SIG-M5 treated with dmso at 0.1 percent for 504 hours (cell line): ENCODE measurements around the gene OR5A2.
"Not testable (repeated sequence)": the region's sequence is repeated elsewhere in the genome, so short reads cannot be mapped to it uniquely, and the experiment has no call there.

ENCODE experiments used
- DNase-seq: peaks from one replicate; lab custom pipeline; 2025; ENCODE audit not compliant: unreplicated experiment; lab: John Stamatoyannopoulos, UW

Gene OR5A2

DNA sequence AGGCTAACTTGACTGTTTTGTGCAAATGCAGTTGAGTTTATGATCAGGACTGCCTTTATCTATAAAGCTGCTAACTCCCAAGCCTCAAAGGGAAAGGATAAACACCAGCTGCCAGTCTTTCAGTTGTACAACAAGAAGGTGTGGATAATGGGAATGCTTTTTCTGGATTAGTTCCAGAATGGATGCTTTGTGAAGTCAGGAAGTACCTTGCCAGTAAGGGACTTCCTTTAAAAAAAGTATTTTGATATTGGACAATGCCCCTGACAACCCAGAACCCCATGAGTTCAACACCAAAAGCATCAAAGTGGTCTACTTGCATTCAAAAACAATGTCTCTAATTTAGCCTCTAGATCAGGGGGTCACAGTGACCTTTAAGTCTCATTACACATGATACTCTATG, 32.0 kb downstream of the OR5A2 start:
- no peak for DNase-seq

DNA sequence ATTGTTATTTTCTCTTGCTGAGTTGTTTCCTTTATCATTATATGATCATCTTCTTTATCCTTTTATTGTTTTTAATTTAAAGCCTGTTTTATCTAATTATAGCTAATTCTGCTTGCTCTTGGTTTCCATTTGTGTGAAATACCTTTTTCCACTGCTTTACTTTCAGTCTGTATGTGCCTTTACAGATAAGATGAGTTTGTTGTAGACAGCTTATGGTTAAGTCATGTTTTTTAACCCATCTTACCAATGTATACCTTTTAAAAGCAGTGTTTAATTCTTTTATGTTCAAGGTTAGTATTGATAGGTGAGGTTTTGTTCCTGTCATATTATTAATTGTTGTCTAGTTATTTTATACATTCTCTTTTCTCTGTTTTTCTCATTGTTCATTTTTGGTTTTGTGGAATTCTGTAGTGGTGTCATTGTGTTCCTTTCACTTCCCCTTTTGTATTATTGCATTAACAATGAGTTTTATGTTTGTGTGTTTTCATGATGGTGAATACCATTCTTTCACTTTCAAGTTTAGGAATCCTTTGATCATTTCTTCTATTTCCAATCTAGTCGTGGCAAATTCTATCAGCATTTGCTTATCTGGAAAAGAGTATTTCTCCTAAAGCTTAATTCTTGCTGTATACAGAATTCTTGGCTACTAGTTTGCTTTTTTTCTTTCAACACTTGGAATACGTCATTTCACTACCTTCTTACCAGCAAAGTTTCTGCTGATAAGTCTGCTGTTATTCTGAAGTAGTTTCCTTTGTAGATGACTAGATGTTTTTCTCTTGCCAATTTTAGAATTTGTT, 45.8 kb downstream of the OR5A2 start:
- peak; percentile 20 for DNase-seq

DNA sequence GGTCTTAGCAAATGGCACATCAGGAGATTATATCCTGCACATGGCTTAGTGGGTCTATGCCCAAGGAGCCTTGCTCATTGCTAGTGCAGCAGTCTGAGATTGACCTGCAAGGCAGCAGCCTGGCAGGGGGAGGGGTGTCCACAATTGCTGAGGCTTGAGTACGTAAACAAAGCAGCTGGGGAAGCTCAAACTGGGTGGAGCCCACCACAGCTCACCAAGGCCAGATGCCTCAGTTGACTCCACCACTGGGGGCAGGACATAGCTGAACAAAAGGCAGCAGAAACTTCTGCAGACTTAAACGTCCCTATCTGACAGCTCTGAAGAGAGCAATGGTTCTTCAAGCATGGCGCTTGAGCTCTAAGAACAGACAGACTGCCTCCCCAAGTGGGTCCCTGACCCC, 53.9 kb downstream of the OR5A2 start:
- DNase-seq, result not testable (repeated sequence)

DNA sequence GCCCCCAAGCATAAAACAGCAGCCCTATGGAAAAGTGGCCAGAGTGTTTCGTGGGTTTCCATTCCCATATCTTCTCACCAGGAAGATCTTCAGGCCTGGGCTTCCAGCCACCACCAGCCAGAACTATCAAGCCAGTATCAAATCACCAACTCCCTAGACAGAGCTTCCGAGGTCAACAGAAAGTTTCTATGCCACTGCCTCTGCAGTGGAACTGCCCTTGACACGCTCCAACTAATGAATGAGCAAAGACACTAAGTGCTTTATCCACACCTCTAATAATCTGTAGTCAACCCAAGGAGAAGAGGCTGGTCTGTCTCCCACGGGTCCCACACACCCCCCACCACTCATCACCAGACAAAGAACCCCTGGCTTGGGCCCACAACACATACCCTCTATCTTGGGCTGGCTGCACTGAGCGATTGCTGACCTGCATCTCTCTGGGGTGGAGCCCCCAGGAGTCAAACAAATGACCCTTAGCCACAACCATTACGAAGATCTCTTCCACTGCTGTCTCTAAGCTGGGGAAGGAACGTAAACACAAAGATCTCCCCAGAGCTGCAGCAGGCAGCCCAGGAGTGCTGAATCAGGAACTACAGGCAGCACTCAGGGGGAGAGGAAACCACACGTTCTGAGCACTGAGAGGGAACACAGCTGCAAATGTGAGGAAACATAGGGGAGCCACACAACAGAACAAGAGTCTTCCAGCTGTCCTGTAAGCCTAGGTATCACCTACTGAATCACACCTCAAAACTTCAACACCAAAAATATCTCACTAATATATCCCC, 57.8 kb downstream of the OR5A2 start:
- peak; percentile 40 for DNase-seq
